ENCODE results near the gene COPG2.

The COPG2 gene

GRCh38 chr7:130668258-130669084 is at the start of gene COPG2:
TSS of gene COPG2 (minus strand) at chr7:130668748. CDS start at chr7:130668668, 80 bp downstream.
- peak within 1 kb of the TSS; percentile 70 to 81 for H3K4me3 ChIP-seq (ENCODE audit: low read length in 2 of 2)
- H3K9ac ChIP-seq (ENCODE audit: low read depth in 1 of 2, low read length in 2 of 2) = peak within 1 kb of the TSS; percentile 74 to 76
- H3K9me3 ChIP-seq (ENCODE audit: control insufficient read depth in 2 of 2, low read length in 2 of 2) = no peaks in the 10 kb centered on the region
- no peaks in the 10 kb centered on the region for H3K27me3 ChIP-seq (ENCODE audit: control insufficient read depth in 2 of 2, insufficient read depth in 2 of 2, low read length in 2 of 2)
- H3K4me1 ChIP-seq (ENCODE audit: control insufficient read depth in 2 of 2, insufficient read depth in 2 of 2, low read length in 2 of 2) = peaks cover 0 to 3% of the 10 kb centered on the region in 2 donors
- H3K27ac ChIP-seq (ENCODE audit: low read depth in 2 of 2, low read length in 2 of 2) = peak within 1 kb of the TSS; percentile 68 to 81
- H3K36me3 ChIP-seq (ENCODE audit: control insufficient read depth in 2 of 2, insufficient read depth in 2 of 2, low read length in 2 of 2) = peaks cover 0 to 2% of the 10 kb centered on the region in 2 donors

- H3K4me3 ChIP-seq (ENCODE audit: low read length in 2 of 2) = no peak overlapping the region
- no peak overlapping the region for H3K27ac ChIP-seq (ENCODE audit: low read depth in 2 of 2, low read length in 2 of 2)
- H3K27me3 ChIP-seq (ENCODE audit: control insufficient read depth in 2 of 2, insufficient read depth in 2 of 2, low read length in 2 of 2) = peaks cover 0 to 3% of the 10 kb centered on the region in 2 donors
- H3K9me3 ChIP-seq (ENCODE audit: control insufficient read depth in 2 of 2, low read length in 2 of 2) = no peaks in the 10 kb centered on the region
- H3K4me1 ChIP-seq (ENCODE audit: control insufficient read depth in 2 of 2, insufficient read depth in 2 of 2, low read length in 2 of 2) = no peaks in the 10 kb centered on the region
- no peak overlapping the region for H3K9ac ChIP-seq (ENCODE audit: low read depth in 1 of 2, low read length in 2 of 2)
- H3K36me3 ChIP-seq (ENCODE audit: control insufficient read depth in 2 of 2, insufficient read depth in 2 of 2, low read length in 2 of 2) = no peaks in the 10 kb centered on the region
Measured at GRCh38 chr7:130712416-130712815, 43.9 kb upstream of the COPG2 start.

GRCh38 chr7:130708766-130709165 is 40.2 kb upstream of the COPG2 start:
- Histone ChIP-seq H3K27ac (ENCODE audit: low read depth in 2 of 2, low read length in 2 of 2) (no peak overlapping the region), H3K4me3 (ENCODE audit: low read length in 2 of 2) (no peak overlapping the region), H3K27me3 (ENCODE audit: control insufficient read depth in 2 of 2, insufficient read depth in 2 of 2, low read length in 2 of 2) (peaks cover 0 to 3% of the 10 kb centered on the region in 2 donors), H3K9ac (ENCODE audit: low read depth in 1 of 2, low read length in 2 of 2) (no peak overlapping the region), H3K36me3 (ENCODE audit: control insufficient read depth in 2 of 2, insufficient read depth in 2 of 2, low read length in 2 of 2) (no peaks in the 10 kb centered on the region), H3K4me1 (ENCODE audit: control insufficient read depth in 2 of 2, insufficient read depth in 2 of 2, low read length in 2 of 2) (no peaks in the 10 kb centered on the region), H3K9me3 (ENCODE audit: control insufficient read depth in 2 of 2, low read length in 2 of 2) (no peaks in the 10 kb centered on the region)

GRCh38 chr7:130708001-130708400 is 39.5 kb upstream of the COPG2 start:
- Histone ChIP-seq H3K27ac (ENCODE audit: low read depth in 2 of 2, low read length in 2 of 2) (no peak overlapping the region), H3K9me3 (ENCODE audit: control insufficient read depth in 2 of 2, low read length in 2 of 2) (no peaks in the 10 kb centered on the region), H3K36me3 (ENCODE audit: control insufficient read depth in 2 of 2, insufficient read depth in 2 of 2, low read length in 2 of 2) (no peaks in the 10 kb centered on the region), H3K4me3 (ENCODE audit: low read length in 2 of 2) (no peak overlapping the region), H3K4me1 (ENCODE audit: control insufficient read depth in 2 of 2, insufficient read depth in 2 of 2, low read length in 2 of 2) (no peaks in the 10 kb centered on the region), H3K27me3 (ENCODE audit: control insufficient read depth in 2 of 2, insufficient read depth in 2 of 2, low read length in 2 of 2) (peaks cover 0 to 1% of the 10 kb centered on the region in 2 donors), H3K9ac (ENCODE audit: low read depth in 1 of 2, low read length in 2 of 2) (no peak overlapping the region)

GRCh38 chr7:130703851-130704250 is 35.3 kb upstream of the COPG2 start:
- H3K9me3 ChIP-seq (ENCODE audit: control insufficient read depth in 2 of 2, low read length in 2 of 2) = no peaks in the 10 kb centered on the region
- no peaks in the 10 kb centered on the region for H3K4me1 ChIP-seq (ENCODE audit: control insufficient read depth in 2 of 2, insufficient read depth in 2 of 2, low read length in 2 of 2)
- no peak overlapping the region for H3K27ac ChIP-seq (ENCODE audit: low read depth in 2 of 2, low read length in 2 of 2)
- H3K4me3 ChIP-seq (ENCODE audit: low read length in 2 of 2) = no peak overlapping the region
- H3K27me3 ChIP-seq (ENCODE audit: control insufficient read depth in 2 of 2, insufficient read depth in 2 of 2, low read length in 2 of 2) = no peaks in the 10 kb centered on the region
- no peaks in the 10 kb centered on the region for H3K36me3 ChIP-seq (ENCODE audit: control insufficient read depth in 2 of 2, insufficient read depth in 2 of 2, low read length in 2 of 2)
- H3K9ac ChIP-seq (ENCODE audit: low read depth in 1 of 2, low read length in 2 of 2) = no peak overlapping the region

- Histone ChIP-seq H3K27ac (ENCODE audit: low read depth in 2 of 2, low read length in 2 of 2) (no peak overlapping the region), H3K9ac (ENCODE audit: low read depth in 1 of 2, low read length in 2 of 2) (no peak overlapping the region), H3K9me3 (ENCODE audit: control insufficient read depth in 2 of 2, low read length in 2 of 2) (no peaks in the 10 kb centered on the region), H3K4me1 (ENCODE audit: control insufficient read depth in 2 of 2, insufficient read depth in 2 of 2, low read length in 2 of 2) (no peaks in the 10 kb centered on the region), H3K4me3 (ENCODE audit: low read length in 2 of 2) (no peak overlapping the region), H3K36me3 (ENCODE audit: control insufficient read depth in 2 of 2, insufficient read depth in 2 of 2, low read length in 2 of 2) (no peaks in the 10 kb centered on the region), H3K27me3 (ENCODE audit: control insufficient read depth in 2 of 2, insufficient read depth in 2 of 2, low read length in 2 of 2) (no peaks in the 10 kb centered on the region)
Measured at GRCh38 chr7:130701650-130702049, 33.1 kb upstream of the COPG2 start.

GRCh38 chr7:130700760-130701159 is 32.2 kb upstream of the COPG2 start:
- H3K27ac ChIP-seq (ENCODE audit: low read depth in 2 of 2, low read length in 2 of 2) = no peak overlapping the region
- H3K27me3 ChIP-seq (ENCODE audit: control insufficient read depth in 2 of 2, insufficient read depth in 2 of 2, low read length in 2 of 2) = no peaks in the 10 kb centered on the region
- H3K4me1 ChIP-seq (ENCODE audit: control insufficient read depth in 2 of 2, insufficient read depth in 2 of 2, low read length in 2 of 2) = no peaks in the 10 kb centered on the region
- no peak overlapping the region for H3K4me3 ChIP-seq (ENCODE audit: low read length in 2 of 2)
- no peaks in the 10 kb centered on the region for H3K36me3 ChIP-seq (ENCODE audit: control insufficient read depth in 2 of 2, insufficient read depth in 2 of 2, low read length in 2 of 2)
- H3K9me3 ChIP-seq (ENCODE audit: control insufficient read depth in 2 of 2, low read length in 2 of 2) = no peaks in the 10 kb centered on the region
- no peak overlapping the region for H3K9ac ChIP-seq (ENCODE audit: low read depth in 1 of 2, low read length in 2 of 2)

GRCh38 chr7:130699686-130700085 is 31.1 kb upstream of the COPG2 start:
- H3K4me1 ChIP-seq (ENCODE audit: control insufficient read depth in 2 of 2, insufficient read depth in 2 of 2, low read length in 2 of 2) = no peaks in the 10 kb centered on the region
- H3K27ac ChIP-seq (ENCODE audit: low read depth in 2 of 2, low read length in 2 of 2) = no peak overlapping the region
- H3K9ac ChIP-seq (ENCODE audit: low read depth in 1 of 2, low read length in 2 of 2) = no peak overlapping the region
- H3K27me3 ChIP-seq (ENCODE audit: control insufficient read depth in 2 of 2, insufficient read depth in 2 of 2, low read length in 2 of 2) = no peaks in the 10 kb centered on the region
- no peaks in the 10 kb centered on the region for H3K9me3 ChIP-seq (ENCODE audit: control insufficient read depth in 2 of 2, low read length in 2 of 2)
- no peaks in the 10 kb centered on the region for H3K36me3 ChIP-seq (ENCODE audit: control insufficient read depth in 2 of 2, insufficient read depth in 2 of 2, low read length in 2 of 2)
- no peak overlapping the region for H3K4me3 ChIP-seq (ENCODE audit: low read length in 2 of 2)

GRCh38 chr7:130697820-130698219 is 29.3 kb upstream of the COPG2 start:
- no peak overlapping the region for H3K27ac ChIP-seq (ENCODE audit: low read depth in 2 of 2, low read length in 2 of 2)
- no peaks in the 10 kb centered on the region for H3K36me3 ChIP-seq (ENCODE audit: control insufficient read depth in 2 of 2, insufficient read depth in 2 of 2, low read length in 2 of 2)
- no peaks in the 10 kb centered on the region for H3K27me3 ChIP-seq (ENCODE audit: control insufficient read depth in 2 of 2, insufficient read depth in 2 of 2, low read length in 2 of 2)
- H3K9me3 ChIP-seq (ENCODE audit: control insufficient read depth in 2 of 2, low read length in 2 of 2) = no peaks in the 10 kb centered on the region
- H3K4me3 ChIP-seq (ENCODE audit: low read length in 2 of 2) = no peak overlapping the region
- H3K4me1 ChIP-seq (ENCODE audit: control insufficient read depth in 2 of 2, insufficient read depth in 2 of 2, low read length in 2 of 2) = no peaks in the 10 kb centered on the region
- no peak overlapping the region for H3K9ac ChIP-seq (ENCODE audit: low read depth in 1 of 2, low read length in 2 of 2)

GRCh38 chr7:130695840-130696239 is 27.3 kb upstream of the COPG2 start:
- no peak overlapping the region for H3K9ac ChIP-seq (ENCODE audit: low read depth in 1 of 2, low read length in 2 of 2)
- H3K36me3 ChIP-seq (ENCODE audit: control insufficient read depth in 2 of 2, insufficient read depth in 2 of 2, low read length in 2 of 2) = no peaks in the 10 kb centered on the region
- H3K27me3 ChIP-seq (ENCODE audit: control insufficient read depth in 2 of 2, insufficient read depth in 2 of 2, low read length in 2 of 2) = no peaks in the 10 kb centered on the region
- no peak overlapping the region for H3K4me3 ChIP-seq (ENCODE audit: low read length in 2 of 2)
- H3K9me3 ChIP-seq (ENCODE audit: control insufficient read depth in 2 of 2, low read length in 2 of 2) = no peaks in the 10 kb centered on the region
- H3K4me1 ChIP-seq (ENCODE audit: control insufficient read depth in 2 of 2, insufficient read depth in 2 of 2, low read length in 2 of 2) = no peaks in the 10 kb centered on the region
- no peak overlapping the region for H3K27ac ChIP-seq (ENCODE audit: low read depth in 2 of 2, low read length in 2 of 2)

All from mucosa of rectum (tissue), 2 donors.